ENCODE measurements around the gene CITED4.

- TF ChIP-seq CTCF (IDR thresholded peaks at IDR 0.05; ENCODE audit: borderline replicate concordance, extremely low read depth, low read length, poor library complexity, severe bottlenecking) = no peak
- no peak for TF ChIP-seq EZH2 (IDR thresholded peaks at IDR 0.05; ENCODE audit: borderline replicate concordance, low read depth, low read length, severe bottlenecking)
Observed at GRCh38 chr1:40870135-40870728, 8.1 kb upstream of the CITED4 start.

All from DND-41 (cell line).